ENCODE results near the gene MIS18A.

GRCh38 chr21:32257962-32258785, 20.7 kb downstream of the MIS18A start:
- TF ChIP-seq CTCF (conservative IDR thresholded peaks at IDR 0.05; ENCODE audit: low read length) (peak; percentile 72), EZH2phosphoT487 (IDR thresholded peaks at IDR 0.05; ENCODE audit: borderline replicate concordance) (no peak)
